Karpas-422 (cell line): ENCODE data around the gene CRYGS. TPM values are rescaled to one million over a fixed set of nuclear protein-coding genes. Genes with fewer than 3 reads are reported as not detected.

Source experiments
- DNase-seq: peaks from one replicate; pipeline ENCODE4 v3.0.0-alpha.2; 2015
- H2AFZ ChIP-seq: fragments of 200-600 bp; sonication (generic); 2 replicates; pipeline ENCODE4 v1.6.1; 2014; ENCODE audit warnings: antibody characterized with exemption, low read length, mixed read lengths
- H3K27ac ChIP-seq: fragments of 200-600 bp; sonication (generic); 2 replicates; pipeline ENCODE4 v1.5.1; 2014; ENCODE audit warnings: mild to moderate bottlenecking, low read length, moderate library complexity
- H3K27me3 ChIP-seq: fragments of 200-600 bp; sonication (generic); 2 replicates; pipeline ENCODE4 v1.6.1; 2014; ENCODE audit warnings: low read length, mixed read lengths
- H3K36me3 ChIP-seq: fragments of 200-600 bp; sonication (generic); 2 replicates; pipeline ENCODE4 v1.6.1; 2014; ENCODE audit warnings: low read length, mixed read lengths; ENCODE audit not compliant: insufficient read depth
- H3K4me1 ChIP-seq: fragments of 200-600 bp; sonication (generic); 2 replicates; pipeline ENCODE4 v1.6.1; 2014; ENCODE audit warnings: mild to moderate bottlenecking, low read length, mixed read lengths
- H3K4me2 ChIP-seq: fragments of 200-600 bp; sonication (generic); 2 replicates; pipeline ENCODE4 v1.6.1; 2014; ENCODE audit warnings: low read length, low read depth, mild to moderate bottlenecking; ENCODE audit not compliant: poor library complexity, severe bottlenecking
- H3K4me3 ChIP-seq: fragments of 200-600 bp; sonication (generic); 2 replicates; pipeline ENCODE4 v1.5.1; 2014; ENCODE audit warnings: mild to moderate bottlenecking, antibody characterized with exemption, low read length, mixed read lengths
- H3K79me2 ChIP-seq: fragments of 200-600 bp; sonication (generic); 2 replicates; pipeline ENCODE4 v1.6.1; 2014; ENCODE audit warnings: mild to moderate bottlenecking, low read length, mixed read lengths
- H3K9ac ChIP-seq: fragments of 200-600 bp; sonication (generic); 2 replicates; pipeline ENCODE4 v1.6.0; 2014; ENCODE audit warnings: low read length
- H3K9me2 ChIP-seq: fragments of 200-600 bp; sonication (generic), shearing (Covaris generic); replicated peaks from 2 replicates; pipeline ENCODE4 v1.6.0; 2014; ENCODE audit warnings: mild to moderate bottlenecking, low read length, moderate library complexity; ENCODE audit not compliant: insufficient read depth
- H3K9me3 ChIP-seq: fragments of 300-700, 200-600 bp; sonication (generic); 2 replicates; pipeline ENCODE4 v1.6.1; 2014; ENCODE audit warnings: low read length, mixed read lengths
- H4K20me1 ChIP-seq: fragments of 200-600 bp; sonication (generic); 2 replicates; pipeline ENCODE4 v1.6.1; 2014; ENCODE audit warnings: mild to moderate bottlenecking, antibody characterized with exemption, low read length, low read depth; ENCODE audit not compliant: insufficient read depth
- total RNA-seq: library from RNA; depleted of rRNA; stranded (reverse); fragments of >200 nt; shearing (Covaris generic); gene quantifications from 2 replicates; pipeline ENCODE4 v1.2.3, GENCODE V29; 2014; ENCODE audit warnings: low replicate concordance

The CRYGS gene
- total RNA-seq, 1 experiment from 2014 or later = 18.4 TPM

DNA sequence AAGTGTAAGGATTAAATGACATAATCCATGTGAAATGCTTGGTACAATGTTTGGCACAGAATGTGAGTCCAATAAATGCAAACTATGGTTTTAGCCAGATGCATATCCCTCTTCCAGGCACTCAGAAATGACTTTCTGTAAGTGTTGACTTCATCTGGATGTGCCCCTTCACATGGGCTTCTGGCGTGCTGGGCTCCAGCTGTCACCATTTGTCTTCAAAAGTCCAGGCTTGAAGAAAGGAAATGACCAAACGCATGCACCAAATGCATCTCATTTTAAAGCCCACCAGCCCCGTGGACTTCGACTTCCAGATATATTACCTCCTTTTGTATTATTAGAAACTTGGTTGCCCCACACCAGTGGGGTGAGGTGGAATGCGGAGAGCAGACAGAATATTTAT lies 23.7 kb downstream of the CRYGS start:
- H2AFZ ChIP-seq = no peak overlapping the region
- no peak for DNase-seq
- no peak overlapping the region for H3K4me3 ChIP-seq
- H3K27ac ChIP-seq = no peak overlapping the region
- H3K36me3 ChIP-seq = no peaks in the 10 kb centered on the region
- no peak overlapping the region for H3K9ac ChIP-seq
- H3K4me1 ChIP-seq = peaks cover 27% of the 10 kb centered on the region
- no peaks in the 10 kb centered on the region for H3K9me3 ChIP-seq
- H3K9me2 ChIP-seq = no peaks in the 10 kb centered on the region
- H4K20me1 ChIP-seq = no peaks in the 10 kb centered on the region
- H3K27me3 ChIP-seq = no peaks in the 10 kb centered on the region
- no peaks in the 10 kb centered on the region for H3K79me2 ChIP-seq
- H3K4me2 ChIP-seq = no peak overlapping the region

DNA sequence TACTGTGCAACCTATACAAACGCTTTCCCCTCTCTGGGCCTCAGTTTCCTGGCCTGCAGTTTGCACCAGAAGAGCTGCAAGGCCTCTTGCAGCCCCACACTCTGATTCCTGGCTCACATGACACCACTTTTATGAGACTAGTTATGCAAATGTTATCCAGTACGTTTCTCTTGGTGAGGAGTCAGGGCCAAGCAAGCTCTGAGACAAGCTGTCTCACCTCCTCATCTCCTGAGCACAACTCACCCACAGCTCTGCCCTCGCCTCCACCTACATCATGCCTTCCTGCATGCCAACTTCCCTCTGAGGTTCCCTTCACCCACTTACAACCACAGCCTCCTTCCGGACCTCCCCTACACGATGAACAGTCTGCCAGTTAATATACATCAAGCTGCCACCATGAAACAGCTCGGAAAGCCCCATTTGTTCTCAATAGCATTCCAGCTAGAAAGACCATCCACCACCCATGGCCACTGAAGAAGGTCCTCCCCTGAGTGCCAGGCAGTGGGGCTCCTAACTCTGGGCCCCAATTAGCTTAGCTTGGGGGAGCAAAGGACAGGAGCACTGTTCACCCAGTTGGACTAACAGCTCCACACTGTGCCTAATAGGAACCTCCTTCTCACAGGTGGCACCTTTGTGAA lies 25.0 kb downstream of the CRYGS start:
- DNase-seq = peak; percentile 61
- no peaks in the 10 kb centered on the region for H3K36me3 ChIP-seq
- no peak overlapping the region for H3K4me2 ChIP-seq
- H3K27me3 ChIP-seq = no peaks in the 10 kb centered on the region
- H2AFZ ChIP-seq = no peak overlapping the region; the same call in 1 of the 2 replicates
- H3K4me3 ChIP-seq = no peak overlapping the region
- no peaks in the 10 kb centered on the region for H3K79me2 ChIP-seq
- no peaks in the 10 kb centered on the region for H3K9me2 ChIP-seq
- no peaks in the 10 kb centered on the region for H3K9me3 ChIP-seq
- no peaks in the 10 kb centered on the region for H4K20me1 ChIP-seq
- no peak overlapping the region for H3K9ac ChIP-seq
- peaks cover 21% of the 10 kb centered on the region for H3K4me1 ChIP-seq
- H3K27ac ChIP-seq = no peak overlapping the region

DNA sequence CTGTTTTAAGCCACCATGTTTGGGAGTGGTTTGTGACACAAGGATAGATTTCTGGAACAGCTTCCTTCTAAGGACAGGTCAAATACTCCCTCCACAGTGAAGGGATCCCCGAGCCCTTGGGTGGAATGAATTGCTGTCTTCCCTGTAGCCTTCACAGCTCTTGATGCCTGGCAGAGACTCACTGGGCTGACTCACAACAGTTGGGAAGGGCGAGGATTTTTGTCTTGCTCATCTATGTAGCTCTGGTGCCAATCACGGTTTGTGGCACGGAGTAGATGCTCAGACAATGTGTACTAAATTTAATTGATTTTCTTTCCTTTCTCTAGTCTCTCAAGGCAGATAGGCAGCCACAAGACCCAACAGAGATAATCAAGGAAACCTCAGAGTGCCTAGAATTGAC lies 27.0 kb downstream of the CRYGS start:
- Histone ChIP-seq H3K9me3 (no peaks in the 10 kb centered on the region), H3K4me2 (no peak overlapping the region), H3K4me3 (no peak overlapping the region), H3K36me3 (no peaks in the 10 kb centered on the region), H3K9ac (no peak overlapping the region), H4K20me1 (no peaks in the 10 kb centered on the region), H3K4me1 (peaks cover 32% of the 10 kb centered on the region), H3K9me2 (no peaks in the 10 kb centered on the region), H3K27ac (no peak overlapping the region), H3K79me2 (no peaks in the 10 kb centered on the region), H2AFZ (no peak overlapping the region), H3K27me3 (no peaks in the 10 kb centered on the region)
- no peak for DNase-seq

DNA sequence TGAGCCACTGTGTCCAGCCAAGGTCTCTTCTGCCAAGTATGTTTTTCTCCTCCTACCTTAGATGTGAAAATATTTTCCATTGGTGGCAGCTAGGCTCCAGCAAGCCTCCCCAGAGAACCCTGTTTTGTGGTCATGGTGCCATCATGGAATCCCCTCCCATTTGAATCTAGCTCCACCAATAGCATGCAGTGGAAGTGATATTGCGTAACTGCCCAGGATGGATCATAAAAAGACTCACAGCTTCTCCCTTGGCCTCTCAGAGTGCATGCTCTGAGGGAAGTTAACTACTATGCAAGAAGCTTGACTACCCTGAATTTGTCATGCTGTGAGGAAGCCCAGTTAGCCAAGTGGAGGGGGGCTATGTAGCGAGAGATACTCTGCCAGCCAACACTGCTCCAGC lies 27.5 kb downstream of the CRYGS start:
- no peak for DNase-seq
- Histone ChIP-seq H3K4me1 (peaks cover 29% of the 10 kb centered on the region), H3K9me2 (no peaks in the 10 kb centered on the region), H3K4me2 (no peak overlapping the region), H2AFZ (no peak overlapping the region), H3K27me3 (no peaks in the 10 kb centered on the region), H3K9me3 (no peaks in the 10 kb centered on the region), H3K79me2 (no peaks in the 10 kb centered on the region), H3K27ac (no peak overlapping the region), H3K4me3 (no peak overlapping the region), H3K36me3 (no peaks in the 10 kb centered on the region), H3K9ac (no peak overlapping the region), H4K20me1 (no peaks in the 10 kb centered on the region)

DNA sequence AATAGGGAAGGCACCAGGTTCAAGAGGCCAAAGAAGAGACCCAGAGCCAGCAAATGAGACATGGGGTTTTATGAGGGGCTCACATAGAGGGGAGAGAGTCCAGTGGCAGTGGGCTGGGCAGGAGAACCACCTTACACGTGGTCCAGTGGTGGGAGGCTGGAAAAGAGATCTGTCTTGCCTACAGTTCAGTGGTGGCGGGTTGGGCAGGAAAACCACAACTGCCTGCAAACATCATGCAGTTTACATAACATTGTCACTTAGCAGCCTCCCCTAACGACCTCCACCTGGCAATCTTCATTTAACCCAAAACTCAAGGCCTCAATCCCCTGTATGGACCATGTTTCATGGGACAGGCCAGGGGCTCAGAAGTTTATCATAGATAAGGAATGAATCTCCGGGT lies 29.1 kb downstream of the CRYGS start:
- Histone ChIP-seq H3K9me2 (no peaks in the 10 kb centered on the region), H4K20me1 (no peaks in the 10 kb centered on the region), H3K36me3 (no peaks in the 10 kb centered on the region), H3K4me2 (no peak overlapping the region), H3K27me3 (no peaks in the 10 kb centered on the region), H3K27ac (no peak overlapping the region), H3K9me3 (no peaks in the 10 kb centered on the region), H3K4me3 (no peak overlapping the region), H3K4me1 (peaks cover 23% of the 10 kb centered on the region), H3K9ac (no peak overlapping the region), H2AFZ (no peak overlapping the region), H3K79me2 (no peaks in the 10 kb centered on the region)
- DNase-seq = no peak

DNA sequence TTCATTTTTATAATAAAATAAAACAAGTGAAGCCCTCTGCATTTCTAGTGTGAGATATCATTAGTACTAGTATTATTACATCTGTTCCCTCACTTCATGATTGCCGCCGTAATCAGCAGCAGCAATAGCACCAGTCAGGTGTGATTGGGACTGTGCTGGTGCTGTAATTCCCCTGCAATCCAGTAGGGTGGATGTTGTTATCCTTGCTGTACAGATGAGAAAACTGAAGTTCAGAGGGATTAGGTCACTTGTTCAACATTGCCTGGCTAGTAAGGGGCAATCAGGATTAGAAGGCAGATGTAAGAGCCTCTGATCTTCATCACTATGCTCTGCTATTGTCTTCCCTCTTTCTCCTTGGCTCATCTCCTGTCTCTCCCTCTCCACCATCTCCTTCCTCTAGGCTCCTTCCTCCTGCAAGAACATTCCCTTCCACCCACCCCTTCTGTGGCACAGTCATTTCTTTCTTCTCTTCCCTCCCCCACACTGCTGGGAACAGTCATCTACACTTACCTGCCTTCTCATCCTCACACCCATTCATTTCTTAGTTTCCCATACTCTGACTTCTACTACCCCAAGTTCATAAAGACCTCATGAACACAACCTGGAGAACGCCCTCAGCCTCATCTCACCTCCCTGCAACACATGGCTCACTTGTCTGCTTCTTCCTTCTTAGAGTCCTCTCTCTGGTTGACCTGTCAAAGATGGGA lies 29.7 kb downstream of the CRYGS start:
- Histone ChIP-seq H3K27ac (no peak overlapping the region), H3K27me3 (no peaks in the 10 kb centered on the region), H3K9me2 (no peaks in the 10 kb centered on the region), H3K4me3 (no peak overlapping the region), H3K36me3 (no peaks in the 10 kb centered on the region), H3K4me2 (no peak overlapping the region), H2AFZ (no peak overlapping the region), H3K79me2 (no peaks in the 10 kb centered on the region), H3K9me3 (no peaks in the 10 kb centered on the region), H3K9ac (no peak overlapping the region), H4K20me1 (no peaks in the 10 kb centered on the region), H3K4me1 (peaks cover 25% of the 10 kb centered on the region)
- DNase-seq = peak; percentile 66

DNA sequence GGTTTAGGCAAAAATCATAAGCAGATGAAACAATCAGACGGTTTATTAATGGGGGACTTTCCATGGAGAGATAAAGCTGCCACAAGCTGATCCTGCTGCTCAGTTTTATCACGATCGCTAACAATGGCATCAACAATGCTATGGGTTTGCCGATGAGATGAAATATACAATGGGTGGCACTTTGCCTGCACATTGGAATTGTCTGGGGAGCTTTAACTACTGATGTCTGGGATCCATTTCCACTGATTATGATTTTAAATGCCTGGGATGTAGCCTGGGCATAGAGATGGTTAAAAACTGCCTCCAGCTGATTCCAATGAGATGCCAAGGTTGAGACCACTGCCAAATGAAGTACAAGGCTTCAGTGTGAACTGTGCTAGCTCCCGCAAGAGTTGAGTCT lies 30.8 kb downstream of the CRYGS start:
- Histone ChIP-seq H3K36me3 (no peaks in the 10 kb centered on the region), H3K9me2 (no peaks in the 10 kb centered on the region), H3K79me2 (no peaks in the 10 kb centered on the region), H3K4me2 (peak overlapping the region; percentile 27), H3K27ac (no peak overlapping the region), H3K27me3 (no peaks in the 10 kb centered on the region), H4K20me1 (no peaks in the 10 kb centered on the region), H3K4me3 (no peak overlapping the region), H3K4me1 (peaks cover 19% of the 10 kb centered on the region), H2AFZ (no peak overlapping the region), H3K9ac (no peak overlapping the region), H3K9me3 (no peaks in the 10 kb centered on the region)
- DNase-seq = no peak

DNA sequence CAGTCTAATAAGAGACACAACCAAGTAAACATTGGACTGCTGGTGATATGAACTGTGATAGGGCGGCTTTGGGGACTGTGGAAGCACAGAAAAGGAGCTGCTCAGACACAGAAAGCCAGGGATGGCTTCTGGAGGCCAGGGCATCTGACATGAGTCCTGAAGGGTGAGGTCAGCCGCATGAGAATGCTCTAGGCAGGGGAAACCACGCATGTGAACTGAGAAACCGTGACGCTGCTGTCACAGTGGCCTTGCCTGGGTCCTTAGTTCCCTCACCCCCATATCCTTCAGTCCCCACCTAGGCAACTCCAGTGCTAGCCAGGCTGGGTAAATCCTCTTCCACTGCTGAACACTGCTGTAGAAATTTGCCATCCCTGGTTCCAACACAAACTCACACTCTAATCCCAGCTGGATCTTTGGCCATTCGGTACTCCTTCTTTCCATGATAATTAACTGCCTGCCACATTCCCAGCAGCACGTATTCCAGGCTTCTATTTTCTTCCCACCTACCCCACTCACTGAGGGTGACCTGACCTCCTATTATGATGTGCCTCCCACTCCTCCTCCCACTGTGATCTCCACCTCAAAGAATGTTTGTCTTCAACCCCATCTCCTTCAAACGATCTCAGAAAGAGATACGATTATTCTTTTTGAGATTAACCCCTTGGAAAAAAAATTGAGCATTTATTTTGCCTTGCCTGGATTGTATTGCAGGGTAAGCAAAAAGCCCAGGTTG lies 31.4 kb downstream of the CRYGS start:
- no peaks in the 10 kb centered on the region for H4K20me1 ChIP-seq

More for the DNA sequence above, 31.4 kb downstream of the CRYGS start:
- H3K4me2 ChIP-seq = peak overlapping the region; percentile 27
- no peak overlapping the region for H3K9ac ChIP-seq
- no peak overlapping the region for H3K4me3 ChIP-seq
- no peaks in the 10 kb centered on the region for H3K9me2 ChIP-seq
- peaks cover 19% of the 10 kb centered on the region for H3K4me1 ChIP-seq
- no peak overlapping the region for H2AFZ ChIP-seq
- H3K27me3 ChIP-seq = no peaks in the 10 kb centered on the region
- H3K27ac ChIP-seq = no peak overlapping the region
- no peak for DNase-seq
- no peaks in the 10 kb centered on the region for H3K9me3 ChIP-seq
- H3K79me2 ChIP-seq = no peaks in the 10 kb centered on the region
- H3K36me3 ChIP-seq = no peaks in the 10 kb centered on the region
